ENCODE results near the gene HSP90AB1. TPM values are rescaled to one million over a fixed set of nuclear protein-coding genes. Genes with fewer than 3 reads are reported as not detected.
"Not testable (repeated sequence)": the region's sequence is repeated elsewhere in the genome, so short reads cannot be mapped to it uniquely, and the experiment has no call there.

HSP90AB1 gene
- polyA plus RNA-seq, 12 donors = 766 to 1,134 (median 924) TPM; not detected in 1

- DNase-seq = no peak
Measured at GRCh38 chr6:44220913-44221290, 26.0 kb upstream of the HSP90AB1 start.

- DNase-seq = peak; percentile 73
Measured at GRCh38 chr6:44221291-44221960, 25.5 kb upstream of the HSP90AB1 start.

- DNase-seq = no peak
Measured at GRCh38 chr6:44221961-44222335, 25.0 kb upstream of the HSP90AB1 start.

- no peak for DNase-seq
Measured at GRCh38 chr6:44222486-44223318, 24.2 kb upstream of the HSP90AB1 start.

GRCh38 chr6:44223319-44224028, 23.4 kb upstream of the HSP90AB1 start, which contains the start of gene SLC29A1:
Gene SLC29A1, plus strand, starts transcription at chr6:44223595. Its CDS starts 3,719 bp downstream, at chr6:44227314.
- peak; percentile 56 for DNase-seq

- DNase-seq = no peak
Measured at GRCh38 chr6:44224029-44224964, 22.6 kb upstream of the HSP90AB1 start.

GRCh38 chr6:44224965-44225305, 22.0 kb upstream of the HSP90AB1 start:
- DNase-seq = no peak

- DNase-seq = no peak
Measured at GRCh38 chr6:44225579-44226325, 21.1 kb upstream of the HSP90AB1 start.

GRCh38 chr6:44226368-44227147, 20.3 kb upstream of the HSP90AB1 start:
- DNase-seq = no peak

GRCh38 chr6:44227148-44227793, 19.6 kb upstream of the HSP90AB1 start:
- no peak for DNase-seq

GRCh38 chr6:44228031-44228430, 18.9 kb upstream of the HSP90AB1 start:
- DNase-seq = no peak

- DNase-seq = no peak
Measured at GRCh38 chr6:44228433-44228832, 18.5 kb upstream of the HSP90AB1 start.

- no peak for DNase-seq
Measured at GRCh38 chr6:44228836-44229235, 18.1 kb upstream of the HSP90AB1 start.

GRCh38 chr6:44229376-44230033, 17.4 kb upstream of the HSP90AB1 start:
- no peak for DNase-seq

GRCh38 chr6:44230034-44230675, 16.7 kb upstream of the HSP90AB1 start:
- no peak for DNase-seq

- not testable (repeated sequence) for DNase-seq
Measured at GRCh38 chr6:44231426-44231825, 15.5 kb upstream of the HSP90AB1 start.

- no peak for DNase-seq
Measured at GRCh38 chr6:44232676-44233566, 14.0 kb upstream of the HSP90AB1 start.

All from muscle of arm (tissue), 12 donors.